ENCODE data around the gene TCTN3. TPM values are rescaled to one million over a fixed set of nuclear protein-coding genes. Genes with fewer than 3 reads are reported as not detected.

Gene TCTN3
- total RNA-seq, 4 donors from 2014 or later, result 18.3 to 26.2 (median 22.7) TPM

- Histone ChIP-seq H3K9me3 (no peaks in the 10 kb centered on the region), H3K36me3 (no peaks in the 10 kb centered on the region), H3K4me1 (peaks cover 3% of the 10 kb centered on the region), H3K27ac (no peak overlapping the region), H3K4me3 (no peak overlapping the region), H3K27me3 (no peaks in the 10 kb centered on the region)
- no peak for DNase-seq (ENCODE audit: low spot score in 2 of 2)
- TF ChIP-seq EP300 (IDR thresholded peaks at IDR 0.05) (no peak), CTCF (IDR thresholded peaks at IDR 0.05) (no peak), POLR2AphosphoS5 (IDR thresholded peaks at IDR 0.05) (no peak), POLR2A (IDR thresholded peaks at IDR 0.05) (no peak)
- 50% methylated on average over 2 of the region's 2 CpGs for WGBS
Measured at GRCh38 chr10:95698415-95698814, 4.7 kb upstream of the TCTN3 start.

- TF ChIP-seq POLR2A (IDR thresholded peaks at IDR 0.05) (no peak), CTCF (IDR thresholded peaks at IDR 0.05) (no peak), EP300 (IDR thresholded peaks at IDR 0.05) (no peak), POLR2AphosphoS5 (IDR thresholded peaks at IDR 0.05) (no peak)
- no peak overlapping the region for H3K27ac ChIP-seq
- H3K4me1 ChIP-seq, result peaks cover 10% of the 10 kb centered on the region
- H3K4me3 ChIP-seq, result no peak overlapping the region
- DNase-seq (ENCODE audit: low spot score in 2 of 2), result no peak
- H3K36me3 ChIP-seq, result no peaks in the 10 kb centered on the region
- 88% methylated on average over 3 of the region's 3 CpGs for WGBS
- no peaks in the 10 kb centered on the region for H3K27me3 ChIP-seq
- no peaks in the 10 kb centered on the region for H3K9me3 ChIP-seq
Measured at GRCh38 chr10:95697429-95697828, 3.7 kb upstream of the TCTN3 start.

GRCh38 chr10:95694665-95695064 is 938 bp upstream of the TCTN3 start:
- no peaks in the 10 kb centered on the region for H3K27me3 ChIP-seq
- H3K36me3 ChIP-seq, result peaks cover 8% of the 10 kb centered on the region
- no peaks in the 10 kb centered on the region for H3K9me3 ChIP-seq
- 92% methylated on average over 18 of the region's 18 CpGs for WGBS
- H3K4me1 ChIP-seq, result peaks cover 25% of the 10 kb centered on the region
- H3K4me3 ChIP-seq, result no peak overlapping the region
- no peak overlapping the region for H3K27ac ChIP-seq
- TF ChIP-seq POLR2AphosphoS5 (IDR thresholded peaks at IDR 0.05), result no peak
- no peak for TF ChIP-seq EP300 (IDR thresholded peaks at IDR 0.05)
- no peak for TF ChIP-seq POLR2A (IDR thresholded peaks at IDR 0.05)
- TF ChIP-seq CTCF (IDR thresholded peaks at IDR 0.05), result no peak
- DNase-seq (ENCODE audit: low spot score in 2 of 2), result no peak

- DNase-seq (ENCODE audit: low spot score in 2 of 2), result no peak
- peaks cover 30% of the 10 kb centered on the region for H3K4me1 ChIP-seq
- H3K27me3 ChIP-seq, result no peaks in the 10 kb centered on the region
- peaks cover 16% of the 10 kb centered on the region for H3K36me3 ChIP-seq
- 6% methylated on average over 15 of the region's 15 CpGs for WGBS
- peak overlapping the region; percentile 73 for H3K4me3 ChIP-seq
- H3K27ac ChIP-seq, result peak overlapping the region; percentile 82
- H3K9me3 ChIP-seq, result no peaks in the 10 kb centered on the region
- TF ChIP-seq EP300 (IDR thresholded peaks at IDR 0.05) (no peak), POLR2A (IDR thresholded peaks at IDR 0.05) (no peak), CTCF (IDR thresholded peaks at IDR 0.05) (no peak), POLR2AphosphoS5 (IDR thresholded peaks at IDR 0.05) (no peak)
Measured at GRCh38 chr10:95693071-95693667, 558 bp downstream of the TCTN3 start.

GRCh38 chr10:95691281-95691680 is 2.4 kb downstream of the TCTN3 start:
- peaks cover 29% of the 10 kb centered on the region for H3K36me3 ChIP-seq
- WGBS, result 97% methylated on average over 2 of the region's 2 CpGs

More at GRCh38 chr10:95691281-95691680, 2.4 kb downstream of the TCTN3 start:
- Histone ChIP-seq H3K27me3 (no peaks in the 10 kb centered on the region), H3K4me3 (no peak overlapping the region), H3K9me3 (no peaks in the 10 kb centered on the region), H3K4me1 (peaks cover 30% of the 10 kb centered on the region), H3K27ac (no peak overlapping the region)
- TF ChIP-seq CTCF (IDR thresholded peaks at IDR 0.05) (no peak), POLR2A (IDR thresholded peaks at IDR 0.05) (no peak), POLR2AphosphoS5 (IDR thresholded peaks at IDR 0.05) (no peak), EP300 (IDR thresholded peaks at IDR 0.05) (no peak)
- DNase-seq (ENCODE audit: low spot score in 2 of 2), result no peak

Data from suprapubic skin (tissue), 4 donors.